Amniotic epithelial cell (primary cell): ENCODE data around the gene SSC5D.

Experiments used
- DNase-seq: peaks from one replicate; pipeline ENCODE4 v3.0.0-alpha.2; 2010; ENCODE audit warnings: low read depth

SSC5D gene

DNA sequence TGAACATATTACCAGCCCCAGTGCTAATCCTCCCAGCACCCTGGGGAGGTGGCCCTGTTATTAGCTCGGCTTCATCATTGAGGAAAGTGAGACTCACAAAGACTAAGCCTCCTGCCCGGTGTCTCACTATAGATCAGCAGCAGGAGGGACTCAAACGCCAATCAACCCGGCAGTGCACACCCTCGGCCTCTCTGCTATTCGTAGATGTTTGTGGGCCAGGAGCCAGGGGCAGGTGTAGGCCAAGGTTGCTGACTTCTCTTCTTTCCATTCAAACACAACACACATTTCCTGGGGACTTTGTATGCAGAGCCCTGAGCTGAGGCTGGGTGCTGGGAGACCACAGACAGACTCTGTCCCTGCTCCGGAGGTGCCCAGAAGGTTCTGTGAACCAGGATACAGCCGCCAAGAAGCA lies 66.5 kb downstream of the SSC5D start:
- no peak for DNase-seq

- DNase-seq: no peak
Observed at GRCh38 chr19:55559684-55560083, 71.4 kb downstream of the SSC5D start.

DNA sequence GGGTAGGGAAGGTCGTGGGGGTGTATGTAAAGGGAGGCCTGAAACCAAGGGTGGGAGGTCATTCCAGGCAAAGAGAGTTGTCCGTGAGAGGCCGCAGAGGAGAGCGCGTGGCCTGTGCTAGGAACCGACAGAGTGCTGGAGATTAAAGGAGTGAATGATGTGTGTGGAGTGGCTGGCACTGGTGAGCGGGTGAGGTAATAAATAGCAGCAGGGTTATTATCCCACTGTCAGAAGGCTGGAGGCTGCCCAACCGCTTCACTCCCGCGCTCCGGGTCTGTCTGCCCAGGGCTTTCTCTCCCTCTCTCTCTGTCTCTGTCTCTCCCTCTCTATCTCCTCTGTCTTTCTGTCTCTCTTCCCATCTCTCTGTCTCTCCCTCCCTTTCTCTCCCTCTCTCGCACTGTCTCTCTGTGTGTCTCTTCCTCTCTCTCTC lies 75.0 kb downstream of the SSC5D start:
- peak; percentile 97 for DNase-seq

- no peak for DNase-seq
Observed at GRCh38 chr19:55566823-55567222, 78.6 kb downstream of the SSC5D start.

DNA sequence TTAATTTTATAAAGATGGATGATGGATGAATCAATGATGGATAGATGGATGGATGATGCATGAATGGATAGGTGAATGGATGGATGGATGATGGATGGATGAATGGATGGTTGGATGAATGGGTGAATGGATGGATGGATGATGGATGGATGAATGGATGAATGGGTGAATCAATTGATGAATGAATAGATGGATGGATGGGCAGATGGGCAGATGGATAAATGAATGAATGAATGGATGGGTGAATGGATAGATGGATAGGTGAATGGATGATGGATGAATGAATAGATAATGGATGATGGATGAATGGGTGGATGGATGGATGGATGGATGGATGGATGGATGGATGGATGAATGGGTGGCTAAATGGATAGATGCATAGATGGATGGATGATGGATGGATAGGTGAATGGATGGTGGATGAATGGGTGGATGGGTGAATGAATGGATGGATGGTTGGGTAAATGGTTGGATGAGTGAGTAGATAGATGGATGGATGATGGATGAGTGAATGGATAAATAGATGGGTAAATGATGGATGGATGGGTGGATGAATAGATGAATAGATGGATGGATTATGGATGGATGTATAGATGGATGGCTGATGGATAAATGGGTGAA lies 79.6 kb downstream of the SSC5D start:
- no peak for DNase-seq
